DOHH2 (cell line): ENCODE results near the gene ATP10A.

Experiments
- H3F3A ChIP-seq: fragments of 200-600 bp; sonication (generic), shearing (Covaris generic); 2 replicates; pipeline ENCODE4 v1.6.0; 2016; ENCODE audit warnings: antibody characterized with exemption, mild to moderate bottlenecking; ENCODE audit not compliant: control insufficient read depth, insufficient read depth
- H3K27ac ChIP-seq: fragments of 200-600 bp; sonication (generic); 2 replicates; pipeline ENCODE4 v1.5.1; 2014; ENCODE audit warnings: low read depth, mild to moderate bottlenecking, low read length, moderate library complexity
- H3K27me3 ChIP-seq: fragments of 200-600 bp; sonication (generic); 2 replicates; pipeline ENCODE4 v1.6.1; 2014; ENCODE audit warnings: mild to moderate bottlenecking, low read length, mixed read lengths; ENCODE audit not compliant: control insufficient read depth
- H3K36me3 ChIP-seq: fragments of 200-600 bp; sonication (generic); 2 replicates; pipeline ENCODE4 v1.6.1; 2014; ENCODE audit warnings: mild to moderate bottlenecking, low read length, moderate library complexity, mixed read lengths; ENCODE audit not compliant: control insufficient read depth
- H3K4me1 ChIP-seq: fragments of 200-600 bp; sonication (generic); 2 replicates; pipeline ENCODE4 v1.6.1; 2014; ENCODE audit warnings: mild to moderate bottlenecking, low read length, mixed read lengths; ENCODE audit not compliant: control insufficient read depth
- H3K4me2 ChIP-seq: fragments of 200-600 bp; sonication (generic); 2 replicates; pipeline ENCODE4 v1.6.0; 2014; ENCODE audit warnings: mild to moderate bottlenecking, low read length, moderate library complexity
- H3K4me3 ChIP-seq: fragments of 200-600 bp; sonication (generic); 2 replicates; pipeline ENCODE4 v1.5.1; 2014; ENCODE audit warnings: mild to moderate bottlenecking, low read length, mixed read lengths
- H3K79me2 ChIP-seq: fragments of 200-600 bp; sonication (generic); 2 replicates; pipeline ENCODE4 v1.6.1; 2014; ENCODE audit warnings: mild to moderate bottlenecking, low read length, mixed read lengths; ENCODE audit not compliant: control insufficient read depth
- H3K9me2 ChIP-seq: fragments of 200-600 bp; sonication (generic); replicated peaks from 2 replicates; pipeline ENCODE4 v1.6.1; 2014; ENCODE audit warnings: mild to moderate bottlenecking, low read length, mixed read lengths; ENCODE audit not compliant: control insufficient read depth
- H3K9me3 ChIP-seq: fragments of 200-600 bp; sonication (generic); 2 replicates; pipeline ENCODE4 v1.6.1; 2014; ENCODE audit warnings: antibody characterized with exemption, low read length, mixed read lengths; ENCODE audit not compliant: control insufficient read depth, insufficient read depth
- H4K20me1 ChIP-seq: fragments of 200-600 bp; sonication (generic); 2 replicates; pipeline ENCODE4 v1.6.0; 2014; ENCODE audit warnings: low read depth, mild to moderate bottlenecking, antibody characterized with exemption, low read length, moderate library complexity; ENCODE audit not compliant: control insufficient read depth, insufficient read depth
- CTCF ChIP-seq: fragments of 200-600 bp; sonication (generic); IDR thresholded peaks from one replicate; pipeline ENCODE4 v1.5.1; 2014; ENCODE audit warnings: antibody characterized with exemption, mild to moderate bottlenecking, low read depth, low read length; ENCODE audit not compliant: poor library complexity, severe bottlenecking
- EZH2phosphoT487 ChIP-seq: fragments of 200-600 bp; sonication (generic); IDR thresholded peaks from 2 replicates; pipeline ENCODE4 v1.6.1; 2017; ENCODE audit warnings: borderline replicate concordance, mild to moderate bottlenecking, antibody characterized with exemption, low read length, moderate library complexity, mixed read lengths

The ATP10A gene

GRCh38 chr15:25682340-25682739 lies 180.8 kb downstream of the ATP10A start:
- Histone ChIP-seq H3K9me3 (peaks cover 37% of the 10 kb centered on the region; the same call in 1 of the 2 replicates), H3K4me1 (no peaks in the 10 kb centered on the region), H3K4me2 (no peak overlapping the region), H3K4me3 (no peak overlapping the region), H3K79me2 (no peaks in the 10 kb centered on the region), H3K9me2 (no peaks in the 10 kb centered on the region), H3K27me3 (no peaks in the 10 kb centered on the region), H3K27ac (no peak overlapping the region), H3F3A (no peaks in the 10 kb centered on the region), H4K20me1 (no peaks in the 10 kb centered on the region), H3K36me3 (no peaks in the 10 kb centered on the region)
- TF ChIP-seq EZH2phosphoT487 (no peak), CTCF (no peak)

GRCh38 chr15:25680686-25681025 lies 182.5 kb downstream of the ATP10A start:
- no peak for TF ChIP-seq CTCF
- TF ChIP-seq EZH2phosphoT487: no peak
- Histone ChIP-seq H3K4me1 (no peaks in the 10 kb centered on the region), H3K4me2 (no peak overlapping the region), H3K36me3 (no peaks in the 10 kb centered on the region), H3K27ac (no peak overlapping the region), H4K20me1 (no peaks in the 10 kb centered on the region), H3K79me2 (no peaks in the 10 kb centered on the region), H3K9me3 (peaks cover 39% of the 10 kb centered on the region; the same call in 1 of the 2 replicates), H3K27me3 (no peaks in the 10 kb centered on the region), H3K9me2 (no peaks in the 10 kb centered on the region), H3F3A (no peaks in the 10 kb centered on the region), H3K4me3 (no peak overlapping the region)

- H3K9me2 ChIP-seq: no peaks in the 10 kb centered on the region
- no peak overlapping the region for H3K27ac ChIP-seq
- no peaks in the 10 kb centered on the region for H3K4me1 ChIP-seq
- H3K79me2 ChIP-seq: no peaks in the 10 kb centered on the region
- H4K20me1 ChIP-seq: no peaks in the 10 kb centered on the region
- no peaks in the 10 kb centered on the region for H3K36me3 ChIP-seq
- H3K4me2 ChIP-seq: no peak overlapping the region
- H3K4me3 ChIP-seq: no peak overlapping the region
- TF ChIP-seq EZH2phosphoT487 (no peak), CTCF (no peak)
- peaks cover 36% of the 10 kb centered on the region; the same call in 1 of the 2 replicates for H3K9me3 ChIP-seq
- H3F3A ChIP-seq: no peaks in the 10 kb centered on the region
- H3K27me3 ChIP-seq: no peaks in the 10 kb centered on the region
Observed at GRCh38 chr15:25679964-25680685, 183.0 kb downstream of the ATP10A start.

- no peaks in the 10 kb centered on the region for H3K79me2 ChIP-seq
- no peaks in the 10 kb centered on the region for H3K27me3 ChIP-seq
- H3K27ac ChIP-seq: no peak overlapping the region
- H3K9me2 ChIP-seq: no peaks in the 10 kb centered on the region
- no peaks in the 10 kb centered on the region for H4K20me1 ChIP-seq
- no peaks in the 10 kb centered on the region for H3K36me3 ChIP-seq
- TF ChIP-seq EZH2phosphoT487: no peak
- TF ChIP-seq CTCF: no peak
- peaks cover 32% of the 10 kb centered on the region; the same call in 1 of the 2 replicates for H3K9me3 ChIP-seq
- H3K4me2 ChIP-seq: no peak overlapping the region
- H3K4me1 ChIP-seq: no peaks in the 10 kb centered on the region
- no peak overlapping the region for H3K4me3 ChIP-seq
- no peaks in the 10 kb centered on the region for H3F3A ChIP-seq
Observed at GRCh38 chr15:25679492-25679891, 183.6 kb downstream of the ATP10A start.
